ENCODE measurements around the gene ANKRD23.
"Not testable (repeated sequence)": the region's sequence is repeated elsewhere in the genome, so short reads cannot be mapped to it uniquely, and the experiment has no call there.

Gene ANKRD23

GRCh38 chr2:96843538-96844268, at the start of gene ANKRD23:
ANKRD23 (minus strand) TSS chr2:96844021; CDS start chr2:96843992, 29 bp downstream.
- no peak for DNase-seq (ENCODE audit: low spot score)

- DNase-seq (ENCODE audit: low spot score) = no peak
Observed at GRCh38 chr2:96891591-96892333, 47.9 kb upstream of the ANKRD23 start.

DNA sequence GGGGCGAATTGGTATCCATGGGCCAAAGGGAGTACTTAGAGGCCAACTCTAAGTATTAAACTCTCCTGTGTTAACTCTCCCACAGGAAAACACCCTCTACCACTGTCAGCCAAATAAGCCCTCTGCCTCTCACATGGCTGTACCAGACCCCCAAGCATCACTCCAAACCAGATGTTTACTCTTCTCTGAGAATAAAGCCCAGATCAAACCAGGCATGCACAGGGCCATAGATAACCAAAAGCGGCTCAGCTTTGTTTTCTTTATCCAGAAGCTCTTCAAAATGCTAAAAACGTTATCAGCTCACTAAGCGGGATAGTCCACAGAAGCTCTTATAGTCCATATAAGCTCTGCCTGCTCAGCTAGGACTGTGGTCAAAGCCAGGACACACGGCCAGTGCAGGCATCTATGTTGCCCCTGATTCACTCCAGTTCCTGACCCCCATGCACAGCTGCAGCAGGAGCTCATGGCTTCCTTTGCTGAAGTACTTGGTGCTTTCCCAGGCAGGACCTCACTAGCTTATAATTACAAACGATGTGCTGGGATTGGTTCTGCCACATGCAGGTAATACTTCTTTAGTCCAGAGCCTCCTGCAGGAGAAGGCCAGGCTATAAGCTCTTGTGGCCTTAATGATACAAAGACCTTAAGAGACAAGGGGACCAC, 47.0 kb upstream of the ANKRD23 start:
- no peak for DNase-seq (ENCODE audit: low spot score)

DNA sequence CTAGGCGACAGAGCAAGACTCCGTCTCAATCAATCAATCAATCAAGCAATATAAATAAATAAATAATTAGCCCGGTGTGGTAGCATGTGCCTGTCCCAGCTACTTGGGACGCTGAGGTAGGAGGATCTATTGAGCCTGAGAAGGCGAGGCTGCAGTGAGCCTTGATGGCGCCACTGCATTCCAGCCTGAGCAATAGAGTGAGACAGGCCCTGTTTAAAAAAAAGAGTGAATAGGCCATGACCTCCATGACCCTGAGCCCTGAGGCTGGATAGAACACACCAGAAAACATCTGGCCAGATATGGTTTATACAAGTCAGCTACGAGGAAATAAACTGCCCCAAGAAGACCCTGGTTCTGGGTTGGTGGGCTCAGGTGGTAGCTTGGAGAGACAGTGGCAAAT, 46.4 kb upstream of the ANKRD23 start:
- no peak for DNase-seq (ENCODE audit: low spot score)

- not testable (repeated sequence) for DNase-seq (ENCODE audit: low spot score)
Observed at GRCh38 chr2:96889502-96889901, 45.7 kb upstream of the ANKRD23 start.

DNA sequence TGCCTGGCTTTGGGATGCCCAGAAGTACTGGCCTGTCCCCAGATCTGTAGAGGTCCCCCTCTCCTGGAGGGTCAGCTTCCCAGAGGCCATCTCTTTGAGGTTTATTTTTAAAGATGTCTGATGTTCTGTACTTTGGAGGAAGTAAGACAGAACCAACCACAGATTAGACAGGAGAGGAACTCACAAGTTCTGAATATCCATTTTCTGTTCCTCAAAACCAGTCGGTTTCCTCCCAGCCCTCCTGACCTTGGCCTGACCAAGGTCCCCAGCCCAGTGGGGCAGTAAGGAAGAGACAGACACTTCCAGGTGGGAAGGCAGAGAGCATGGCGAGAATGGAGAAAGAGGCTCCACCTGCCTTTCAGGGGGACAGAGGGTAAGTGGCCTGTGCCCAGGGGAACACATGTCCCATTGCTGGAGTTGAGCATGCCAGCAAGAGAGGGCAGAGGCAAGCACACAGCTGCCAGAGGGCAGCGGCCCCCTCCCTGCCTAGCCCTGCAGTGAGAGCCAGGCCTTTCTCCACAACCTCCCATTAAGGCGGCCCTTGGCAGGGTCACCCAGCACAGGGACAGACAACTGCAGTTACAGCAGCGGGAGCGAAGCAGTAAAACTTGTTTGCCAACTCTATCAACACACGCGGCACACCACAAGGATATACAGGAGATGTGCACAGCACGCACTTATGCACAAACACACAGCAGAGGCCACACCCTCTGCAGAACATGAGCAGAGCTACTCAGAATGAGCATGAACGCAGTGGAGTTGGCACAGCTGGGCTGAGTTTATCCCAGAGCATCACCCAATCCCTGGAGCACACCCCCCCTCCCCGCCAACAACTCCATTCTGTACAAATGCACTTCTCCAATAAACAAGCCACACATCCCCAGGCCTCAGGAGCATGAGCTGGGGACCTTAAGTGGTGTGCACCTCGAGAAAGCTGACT, 44.5 kb upstream of the ANKRD23 start:
- DNase-seq (ENCODE audit: low spot score) = no peak

GRCh38 chr2:96887493-96888012, 43.7 kb upstream of the ANKRD23 start:
- no peak for DNase-seq (ENCODE audit: low spot score)

GRCh38 chr2:96885432-96886347, 41.9 kb upstream of the ANKRD23 start:
- DNase-seq (ENCODE audit: low spot score) = no peak

GRCh38 chr2:96884299-96885094, 40.7 kb upstream of the ANKRD23 start:
- DNase-seq (ENCODE audit: low spot score) = no peak

DNA sequence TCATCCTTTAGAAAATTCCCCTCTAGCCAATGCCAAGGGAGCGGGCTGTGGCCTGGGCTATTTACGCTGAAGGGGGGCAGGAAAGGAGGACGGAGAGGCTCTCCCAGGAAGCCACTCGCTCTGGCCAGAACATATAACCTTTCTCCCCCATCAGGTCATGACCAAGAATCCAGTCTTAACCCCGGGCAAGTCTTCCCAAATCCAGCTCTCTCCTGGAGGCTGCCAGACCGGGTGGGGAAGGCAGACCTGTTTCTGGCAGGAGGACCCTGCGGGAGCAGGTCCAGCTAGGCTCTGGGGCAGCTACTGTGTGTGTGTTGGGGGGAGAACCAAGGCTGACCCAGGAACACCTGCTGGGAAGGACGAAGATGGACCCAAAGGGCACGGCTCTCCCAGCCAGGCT, 39.5 kb upstream of the ANKRD23 start:
- no peak for DNase-seq (ENCODE audit: low spot score)

- DNase-seq (ENCODE audit: low spot score) = no peak
Observed at GRCh38 chr2:96882906-96883305, 39.1 kb upstream of the ANKRD23 start.

DNA sequence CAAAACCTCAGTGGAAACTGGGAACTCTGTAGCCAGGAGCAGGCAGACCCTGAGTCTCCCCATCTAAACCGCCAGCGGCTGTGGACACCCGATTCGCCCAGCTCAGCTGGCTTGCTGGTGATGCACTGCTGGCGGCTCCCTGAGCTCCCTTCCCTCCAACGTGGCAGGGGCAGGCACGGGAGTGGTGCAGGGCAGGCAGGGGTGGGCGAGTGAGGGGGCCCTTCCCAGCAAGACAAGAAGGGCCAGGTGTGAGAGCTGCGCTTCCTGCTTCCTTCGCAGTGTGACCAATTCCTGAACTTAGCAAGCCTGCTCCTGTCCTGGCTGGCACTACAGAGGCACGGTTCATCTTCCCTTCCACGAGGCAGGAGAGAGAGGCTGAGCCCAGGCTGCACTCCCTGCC, 38.4 kb upstream of the ANKRD23 start:
- no peak for DNase-seq (ENCODE audit: low spot score)

- DNase-seq (ENCODE audit: low spot score) = no peak
Observed at GRCh38 chr2:96881349-96882195, 37.8 kb upstream of the ANKRD23 start.

GRCh38 chr2:96880891-96881273, 37.1 kb upstream of the ANKRD23 start:
- DNase-seq (ENCODE audit: low spot score) = no peak

- no peak for DNase-seq (ENCODE audit: low spot score)
Observed at GRCh38 chr2:96879545-96880040, 35.8 kb upstream of the ANKRD23 start.

DNA sequence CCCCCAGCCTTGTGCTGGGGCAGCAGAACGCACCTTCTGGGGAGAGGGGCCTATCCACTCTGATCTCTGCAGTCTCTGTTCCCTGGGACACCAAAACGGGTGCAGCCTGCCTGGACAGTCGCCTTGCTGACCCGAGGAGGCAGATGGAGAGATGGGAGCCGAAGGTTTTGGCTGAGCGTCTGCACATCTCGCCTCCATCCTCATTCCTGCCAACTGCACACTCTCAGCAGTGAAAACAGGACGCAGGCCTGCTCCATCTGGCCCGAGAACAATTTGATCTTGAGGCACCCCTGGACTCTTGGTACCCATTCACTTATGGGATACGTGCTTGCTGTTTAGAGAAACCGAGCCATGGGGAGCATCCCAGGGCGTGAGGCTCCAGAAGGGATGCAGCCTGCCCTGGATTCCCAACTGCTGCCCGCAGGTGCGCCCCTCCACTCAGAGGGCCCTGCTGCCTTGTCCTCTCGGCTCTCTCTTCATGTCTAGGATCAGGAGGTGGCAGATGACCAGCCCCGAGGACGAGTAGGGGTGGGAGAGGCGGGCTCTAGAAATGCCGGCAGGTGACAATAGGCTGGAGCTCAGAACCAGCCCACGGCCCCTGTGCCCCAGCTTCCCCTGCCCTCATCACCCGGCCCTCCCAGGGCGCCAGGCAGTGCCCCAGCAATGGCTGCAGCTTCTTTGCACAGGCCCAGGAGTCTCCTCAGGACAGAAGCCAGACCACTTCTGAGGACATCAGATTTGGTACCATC, 35.1 kb upstream of the ANKRD23 start:
- DNase-seq (ENCODE audit: low spot score) = no peak

DNA sequence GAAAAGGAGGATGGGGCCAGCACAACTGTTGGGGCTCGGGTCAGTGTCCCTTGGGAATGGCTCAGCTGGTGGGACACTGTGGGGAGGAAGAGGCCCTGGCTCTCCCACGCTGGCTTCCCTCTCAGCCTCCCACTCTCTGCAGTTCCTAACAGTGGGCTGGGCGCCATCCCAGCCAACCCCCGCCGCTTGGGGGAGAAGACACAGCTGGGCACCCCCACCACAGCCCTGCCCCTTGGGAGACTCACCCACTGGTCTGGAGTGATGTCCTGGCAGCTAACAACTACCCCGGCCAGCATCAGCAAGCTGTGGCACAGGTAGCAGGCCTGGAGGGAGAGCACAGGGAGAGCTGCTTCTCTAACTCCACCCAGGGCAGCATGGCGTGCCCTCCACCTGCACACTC, 34.4 kb upstream of the ANKRD23 start:
- no peak for DNase-seq (ENCODE audit: low spot score)

DNA sequence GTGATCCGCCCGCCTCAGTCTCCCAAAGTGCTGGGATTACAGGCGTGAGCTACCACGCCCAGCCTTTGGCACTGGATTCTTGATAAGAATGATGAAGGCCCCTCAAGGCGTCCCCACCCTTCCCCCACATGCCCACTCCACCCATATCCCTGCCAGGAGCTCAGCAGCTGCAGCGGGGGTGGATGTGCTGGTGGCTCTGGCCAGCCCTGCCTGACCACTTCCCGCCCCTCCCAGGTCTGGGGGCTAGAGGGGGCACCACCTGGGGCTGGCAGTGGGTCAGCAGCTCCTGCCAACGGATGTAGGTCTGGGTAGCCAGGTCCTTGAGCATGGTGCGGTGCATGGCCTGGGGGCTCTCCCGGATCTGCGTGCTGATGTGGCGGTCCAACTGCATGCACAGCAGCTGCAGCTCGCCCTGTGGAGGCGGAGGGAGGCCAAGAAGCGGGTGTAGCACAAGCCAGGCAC, 33.8 kb upstream of the ANKRD23 start:
- DNase-seq (ENCODE audit: low spot score) = no peak
